HepG2 (cell line): ENCODE measurements around the gene RITA1. TPM values are rescaled to one million over a fixed set of nuclear protein-coding genes. Genes with fewer than 3 reads are reported as not detected.
A peak's percentile ranks its signal among the peaks of the same experiment; 100 is the strongest.

Source experiments
- ATF6 ChIP-seq: sonication (generic); formaldehyde crosslinking; conservative IDR thresholded peaks from 2 replicates; pipeline ENCODE4 v1.4.0; 2020; ENCODE audit warnings: missing genetic modification reagents
- CBFB ChIP-seq: sonication (generic); formaldehyde crosslinking; IDR thresholded peaks from 2 replicates; pipeline ENCODE4 v1.4.0; 2020; ENCODE audit warnings: missing genetic modification reagents
- FOXJ3 ChIP-seq: sonication (generic); formaldehyde crosslinking; IDR thresholded peaks from 2 replicates; pipeline ENCODE4 v1.4.0; 2020; ENCODE audit warnings: missing genetic modification reagents, mild to moderate bottlenecking, borderline replicate concordance
- GMEB2 ChIP-seq: IDR thresholded peaks from 2 replicates; pipeline ENCODE4 v1.6.1; 2016; ENCODE audit warnings: missing biosample characterization, missing genetic modification reagents, low read depth
- GPBP1L1 ChIP-seq: sonication (generic); formaldehyde crosslinking; IDR thresholded peaks from 2 replicates; pipeline ENCODE4 v1.5.0; 2020; ENCODE audit warnings: mild to moderate bottlenecking, missing genetic modification reagents
- HMG20A ChIP-seq: IDR thresholded peaks from 2 replicates; pipeline ENCODE4 v1.6.1; 2016; ENCODE audit warnings: borderline replicate concordance
- HOXA7 ChIP-seq: sonication (generic); formaldehyde crosslinking; IDR thresholded peaks from 2 replicates; pipeline ENCODE4 v1.8.1; 2022; ENCODE audit warnings: mild to moderate bottlenecking, missing genetic modification reagents, moderate library complexity
- JUND ChIP-seq: sonication (generic); formaldehyde crosslinking; IDR thresholded peaks from 2 replicates; pipeline ENCODE4 v1.8.0; 2022; ENCODE audit warnings: mild to moderate bottlenecking, missing genetic modification reagents
- NFE2L1 ChIP-seq: sonication (generic); formaldehyde crosslinking; IDR thresholded peaks from 2 replicates; pipeline ENCODE4 v1.4.0; 2020; ENCODE audit warnings: missing genetic modification reagents, mild to moderate bottlenecking, borderline replicate concordance
- NFYB ChIP-seq: sonication (generic); formaldehyde crosslinking; IDR thresholded peaks from 2 replicates; pipeline ENCODE4 v1.4.0; 2020; ENCODE audit warnings: missing genetic modification reagents
- POLR2A ChIP-seq, 2 experiments: IDR thresholded peaks; 2 replicates each; pipeline ENCODE4 v1.6.1; 2011; ENCODE audit warnings: low read depth in 2 of 2, low read length in 2 of 2, mild to moderate bottlenecking in 1 of 2, moderate library complexity in 1 of 2; ENCODE audit not compliant: insufficient read depth in 1 of 2
- POLR2AphosphoS2 ChIP-seq: IDR thresholded peaks from 2 replicates; pipeline ENCODE4 v1.6.1; 2011; ENCODE audit warnings: low read depth, low read length, improper control_type of control experiment
- RFXAP ChIP-seq: sonication (generic); formaldehyde crosslinking; IDR thresholded peaks from 2 replicates; pipeline ENCODE4 v1.4.0; 2020; ENCODE audit warnings: missing genetic modification reagents, borderline replicate concordance
- SP140L ChIP-seq: sonication (generic); formaldehyde crosslinking; IDR thresholded peaks from 2 replicates; pipeline ENCODE4 v1.4.0; 2020; ENCODE audit warnings: missing genetic modification reagents, borderline replicate concordance
- SRY ChIP-seq: sonication (generic); formaldehyde crosslinking; IDR thresholded peaks from 2 replicates; pipeline ENCODE4 v1.8.0; 2022; ENCODE audit warnings: mild to moderate bottlenecking, missing genetic modification reagents
- ZMAT5 ChIP-seq: sonication (generic); formaldehyde crosslinking; IDR thresholded peaks from 2 replicates; pipeline ENCODE4 v1.5.0; 2020; ENCODE audit warnings: mild to moderate bottlenecking, low read depth, missing genetic modification reagents, borderline replicate concordance
- ZNF143 ChIP-seq: sonication (generic); formaldehyde crosslinking; IDR thresholded peaks from 2 replicates; pipeline ENCODE4 v1.4.0; 2020; ENCODE audit warnings: missing genetic modification reagents
- ZNF20 ChIP-seq: sonication (generic); formaldehyde crosslinking; IDR thresholded peaks from 2 replicates; pipeline ENCODE4 v1.4.0; 2020; ENCODE audit warnings: mild to moderate bottlenecking, moderate library complexity, missing genetic modification reagents
- ZNF609 ChIP-seq: sonication (generic); formaldehyde crosslinking; IDR thresholded peaks from 2 replicates; pipeline ENCODE4 v1.4.0; 2020; ENCODE audit warnings: mild to moderate bottlenecking, missing genetic modification reagents, borderline replicate concordance
- polyA plus RNA-seq, 8 experiments: library from polyadenylated mRNA; depleted of rRNA in 3 of 8; stranded (reverse) in 7 of 8; unstranded in 1 of 8; fragments of >200 nt; fragmentation: Illumina TruSeq in 4 of 8; extraction: Trizol in 4 of 8; gene quantifications; 2 replicates each; pipeline versions ENCODE4 v1.2.1 to v1.2.3, GENCODE V29; 2011 to 2016; ENCODE audit warnings: low read depth in 4 of 8, missing spikeins in 1 of 8, mixed read lengths in 1 of 8; ENCODE audit not compliant: insufficient read depth in 1 of 8
- total RNA-seq, 5 experiments: library from RNA; depleted of rRNA; stranded (reverse); fragments of >200 nt; fragmentation: Illumina TruSeq; extraction: Trizol; gene quantifications; 2 replicates each; pipeline ENCODE4 v1.2.3, GENCODE V29; 2016; ENCODE audit warnings: low read depth in 1 of 5

Gene RITA1
- total and polyA plus RNA-seq, 2 of the 13 experiments (the other 11 are each of a cell fraction or from before 2014, with no cell fraction given): 12.4 to 28.9 TPM

GRCh38 chr12:113185180-113186032 is at the start of gene RITA1, which contains the start of gene DDX54 (continued):
- peak; percentile 65; the same call in 1 of the 2 replicates for TF ChIP-seq ZNF609
- peak; percentile 42; the same call in 1 of the 2 replicates for TF ChIP-seq GMEB2 (CRISPR knock-in tag)
- peak; percentile 67 for TF ChIP-seq SRY (CRISPR knock-in tag)
- no peak for TF ChIP-seq ZNF143 (CRISPR knock-in tag)
- no peak for TF ChIP-seq ZMAT5
- no peak for TF ChIP-seq NFE2L1 (CRISPR knock-in tag)
- TF ChIP-seq POLR2AphosphoS2: no peak
- peak; percentile 70 to 86; a peak in 3 of 4 replicates for TF ChIP-seq POLR2A (IDR thresholded peaks at IDR 0.05; ENCODE audit: insufficient read depth in 1 of 2, low read depth in 2 of 2, low read length in 2 of 2)
- no peak for TF ChIP-seq FOXJ3 (CRISPR knock-in tag)
- TF ChIP-seq JUND (CRISPR knock-in tag): no peak
- TF ChIP-seq ZNF20 (CRISPR knock-in tag): 0 out of 2 replicates have a peak, but pooled peaks have one; percentile 45
- TF ChIP-seq GPBP1L1 (CRISPR knock-in tag): no peak
- 0 out of 2 replicates have a peak, but pooled peaks have one; percentile 54 for TF ChIP-seq RFXAP (CRISPR knock-in tag)
- TF ChIP-seq NFYB: no peak
- no peak for TF ChIP-seq SP140L (CRISPR knock-in tag)
- no peak for TF ChIP-seq HMG20A
- TF ChIP-seq CBFB (CRISPR knock-in tag): peak; percentile 55
- 0 out of 2 replicates have a peak, but pooled peaks have one; percentile 28 for TF ChIP-seq HOXA7 (CRISPR knock-in tag)
- TF ChIP-seq ATF6 (CRISPR knock-in tag): no peak
